ENCODE results near the gene NGF.

DNA sequence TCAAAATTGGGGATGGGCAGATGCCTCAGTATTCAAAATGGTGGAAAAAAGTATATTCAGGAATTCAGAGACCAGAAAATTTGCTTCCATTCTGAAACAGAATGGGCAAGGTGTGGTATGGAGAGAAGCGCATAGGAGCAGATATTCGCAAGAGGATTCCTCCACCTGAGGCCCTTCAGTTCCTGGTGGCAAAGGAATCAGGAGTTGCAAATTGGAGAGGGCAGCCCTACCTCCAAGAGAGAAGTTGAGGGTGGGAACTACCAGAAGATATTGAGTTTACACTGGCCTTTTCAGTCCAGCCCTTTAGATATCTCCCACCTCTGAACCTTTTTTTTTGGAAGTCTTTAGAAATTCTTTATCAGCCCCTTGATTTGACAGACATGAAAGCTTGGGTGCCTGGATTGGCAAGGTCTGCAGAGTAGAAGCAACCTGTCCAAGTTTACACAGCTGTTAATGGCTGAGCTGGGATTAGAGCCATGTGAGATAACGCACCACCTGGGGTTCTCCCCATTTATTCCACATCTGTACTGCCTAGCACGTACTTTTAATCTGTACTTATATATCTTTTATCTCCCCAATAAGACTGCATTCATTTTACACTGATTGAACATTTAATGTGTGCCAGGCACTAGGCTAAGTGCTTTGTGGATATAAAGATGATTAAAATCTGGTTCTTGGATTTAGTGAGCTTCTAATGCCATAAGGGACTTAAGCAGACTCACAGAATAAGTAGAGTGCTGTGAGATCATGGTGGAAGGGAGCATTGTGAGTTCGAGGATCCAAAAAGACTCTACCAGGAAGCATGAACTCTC lies 99.5 kb downstream of the NGF start:
- TF ChIP-seq, protein P1, sequence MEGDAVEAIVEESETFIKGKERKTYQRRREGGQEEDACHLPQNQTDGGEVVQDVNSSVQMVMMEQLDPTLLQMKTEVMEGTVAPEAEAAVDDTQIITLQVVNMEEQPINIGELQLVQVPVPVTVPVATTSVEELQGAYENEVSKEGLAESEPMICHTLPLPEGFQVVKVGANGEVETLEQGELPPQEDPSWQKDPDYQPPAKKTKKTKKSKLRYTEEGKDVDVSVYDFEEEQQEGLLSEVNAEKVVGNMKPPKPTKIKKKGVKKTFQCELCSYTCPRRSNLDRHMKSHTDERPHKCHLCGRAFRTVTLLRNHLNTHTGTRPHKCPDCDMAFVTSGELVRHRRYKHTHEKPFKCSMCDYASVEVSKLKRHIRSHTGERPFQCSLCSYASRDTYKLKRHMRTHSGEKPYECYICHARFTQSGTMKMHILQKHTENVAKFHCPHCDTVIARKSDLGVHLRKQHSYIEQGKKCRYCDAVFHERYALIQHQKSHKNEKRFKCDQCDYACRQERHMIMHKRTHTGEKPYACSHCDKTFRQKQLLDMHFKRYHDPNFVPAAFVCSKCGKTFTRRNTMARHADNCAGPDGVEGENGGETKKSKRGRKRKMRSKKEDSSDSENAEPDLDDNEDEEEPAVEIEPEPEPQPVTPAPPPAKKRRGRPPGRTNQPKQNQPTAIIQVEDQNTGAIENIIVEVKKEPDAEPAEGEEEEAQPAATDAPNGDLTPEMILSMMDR (IDR thresholded peaks at IDR 0.05), result no peak
- TF ChIP-seq POLR2AphosphoS5 (IDR thresholded peaks at IDR 0.05), result no peak
- TF ChIP-seq POLR2A (IDR thresholded peaks at IDR 0.05), result no peak

Data from transverse colon (tissue), 4 donors.